ENCODE measurements around the gene TBPL2.

Gene TBPL2

GRCh38 chr14:55377236-55377635, 63.2 kb downstream of the TBPL2 start:
- no peak for TF ChIP-seq GATA1 (IDR thresholded peaks at IDR 0.05; ENCODE audit: low read depth, low read length)
- TF ChIP-seq POLR2A (IDR thresholded peaks at IDR 0.05; ENCODE audit: low read length) = no peak

GRCh38 chr14:55374771-55375170, 65.6 kb downstream of the TBPL2 start:
- no peak for DNase-seq

More at GRCh38 chr14:55377236-55377635, 63.2 kb downstream of the TBPL2 start:
- DNase-seq = no peak

GRCh38 chr14:55373784-55374705, 66.4 kb downstream of the TBPL2 start:
- TF ChIP-seq GATA1 (IDR thresholded peaks at IDR 0.05; ENCODE audit: low read depth, low read length) (no peak), POLR2A (IDR thresholded peaks at IDR 0.05; ENCODE audit: low read length) (no peak)
- peak in 1 of 2 experiments; percentile 31 for DNase-seq

More at GRCh38 chr14:55374771-55375170, 65.6 kb downstream of the TBPL2 start:
- no peak for TF ChIP-seq GATA1 (IDR thresholded peaks at IDR 0.05; ENCODE audit: low read depth, low read length)
- no peak for TF ChIP-seq POLR2A (IDR thresholded peaks at IDR 0.05; ENCODE audit: low read length)

- DNase-seq = no peak
- TF ChIP-seq GATA1 (IDR thresholded peaks at IDR 0.05; ENCODE audit: low read depth, low read length) (no peak), POLR2A (IDR thresholded peaks at IDR 0.05; ENCODE audit: low read length) (peak; percentile 30)
These were observed 67.6 kb downstream of the TBPL2 start for GRCh38 chr14:55372825-55373224.

GRCh38 chr14:55372423-55372822, 68.0 kb downstream of the TBPL2 start:
- DNase-seq = no peak
- TF ChIP-seq GATA1 (IDR thresholded peaks at IDR 0.05; ENCODE audit: low read depth, low read length) (no peak), POLR2A (IDR thresholded peaks at IDR 0.05; ENCODE audit: low read length) (no peak)

- peak; percentile 91 to 96 for DNase-seq
- TF ChIP-seq GATA1 (IDR thresholded peaks at IDR 0.05; ENCODE audit: low read depth, low read length) = peak; percentile 65
- peak; percentile 37 for TF ChIP-seq POLR2A (IDR thresholded peaks at IDR 0.05; ENCODE audit: low read length)
These were observed 69.4 kb downstream of the TBPL2 start for GRCh38 chr14:55370883-55371455.

- DNase-seq = no peak
- TF ChIP-seq POLR2A (IDR thresholded peaks at IDR 0.05; ENCODE audit: low read length) (no peak), GATA1 (IDR thresholded peaks at IDR 0.05; ENCODE audit: low read depth, low read length) (no peak)
These were observed 74.1 kb downstream of the TBPL2 start for GRCh38 chr14:55366271-55366670.
